NCI-H2227 (cell line): ENCODE data around the gene RNF113B.

Source experiments
- DNase-seq: peaks from one replicate; lab custom pipeline; 2025; ENCODE audit not compliant: unreplicated experiment; lab: John Stamatoyannopoulos, UW

The RNF113B gene

GRCh38 chr13:98176777-98177608 is at the start of gene RNF113B:
RNF113B (minus strand) TSS chr13:98177269; CDS start chr13:98177236, 33 bp downstream.
- no peak for DNase-seq

- DNase-seq: no peak
Measured at GRCh38 chr13:98226496-98226895, 49.4 kb upstream of the RNF113B start.

GRCh38 chr13:98225036-98225940 is 48.2 kb upstream of the RNF113B start:
- DNase-seq: no peak

GRCh38 chr13:98224557-98224956 is 47.5 kb upstream of the RNF113B start:
- DNase-seq: no peak

GRCh38 chr13:98223741-98224140 is 46.7 kb upstream of the RNF113B start:
- no peak for DNase-seq

GRCh38 chr13:98222816-98223215 is 45.7 kb upstream of the RNF113B start:
- no peak for DNase-seq

- no peak for DNase-seq
Measured at GRCh38 chr13:98222081-98222554, 45.0 kb upstream of the RNF113B start.

- DNase-seq: no peak
Measured at GRCh38 chr13:98221234-98221633, 44.2 kb upstream of the RNF113B start.

GRCh38 chr13:98220271-98220791 is 43.3 kb upstream of the RNF113B start:
- no peak for DNase-seq

GRCh38 chr13:98219685-98220084 is 42.6 kb upstream of the RNF113B start:
- DNase-seq: no peak

- DNase-seq: no peak
Measured at GRCh38 chr13:98217597-98217996, 40.5 kb upstream of the RNF113B start.

GRCh38 chr13:98216711-98217285 is 39.7 kb upstream of the RNF113B start:
- DNase-seq: no peak

GRCh38 chr13:98216135-98216565 is 39.1 kb upstream of the RNF113B start:
- DNase-seq: no peak

GRCh38 chr13:98215508-98215907 is 38.4 kb upstream of the RNF113B start:
- DNase-seq: no peak

- no peak for DNase-seq
Measured at GRCh38 chr13:98214707-98215106, 37.6 kb upstream of the RNF113B start.

- DNase-seq: peak; percentile 25
Measured at GRCh38 chr13:98214008-98214643, 37.1 kb upstream of the RNF113B start.

GRCh38 chr13:98213354-98213753 is 36.3 kb upstream of the RNF113B start:
- DNase-seq: no peak

GRCh38 chr13:98212763-98213162 is 35.7 kb upstream of the RNF113B start:
- no peak for DNase-seq

GRCh38 chr13:98208606-98209005 is 31.5 kb upstream of the RNF113B start:
- no peak for DNase-seq

GRCh38 chr13:98207416-98207815 is 30.3 kb upstream of the RNF113B start:
- no peak for DNase-seq

- DNase-seq: no peak
Measured at GRCh38 chr13:98206946-98207345, 29.9 kb upstream of the RNF113B start.
